NCI-H1694 treated with DMSO at 0.1 percent for 48 hours (cell line): Measurements from ENCODE around the gene GPHN.

Source experiments
- DNase-seq: peaks from one replicate; lab custom pipeline; 2025; lab: John Stamatoyannopoulos, UW

Gene GPHN

GRCh38 chr14:66959437-66960050, 451.6 kb downstream of the GPHN start:
- DNase-seq = no peak

- DNase-seq = no peak
These were observed 457.9 kb downstream of the GPHN start for GRCh38 chr14:66965831-66966230.

GRCh38 chr14:66972469-66972868, 464.5 kb downstream of the GPHN start:
- DNase-seq = no peak

DNA sequence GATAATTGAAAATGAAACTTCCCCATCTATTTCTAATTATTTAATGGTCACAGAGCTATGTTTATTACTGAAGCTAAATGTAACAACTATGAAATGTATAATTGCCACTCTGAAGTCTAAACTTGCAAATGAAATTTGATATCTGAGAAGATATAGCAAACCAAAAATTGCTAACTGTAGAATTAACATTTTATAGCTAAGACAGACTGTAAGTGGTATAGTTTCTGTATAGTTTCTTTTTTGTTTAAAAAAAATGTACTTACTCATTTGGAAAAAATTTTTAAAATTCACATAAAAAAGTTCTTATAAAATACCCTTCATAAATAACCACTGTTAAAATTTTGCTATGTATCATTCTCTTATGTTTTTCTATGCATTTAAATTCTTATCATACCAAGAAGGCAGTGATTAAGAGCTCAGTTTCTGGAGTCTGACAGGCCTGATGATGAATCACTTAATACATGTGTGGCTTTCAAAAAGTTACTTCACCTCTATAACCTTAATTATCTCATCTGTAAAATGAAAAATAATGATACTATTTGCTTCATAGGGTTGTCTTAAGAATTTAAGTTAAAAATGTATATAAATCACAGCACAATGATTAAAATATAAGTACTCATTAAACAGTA, 466.6 kb downstream of the GPHN start:
- DNase-seq = no peak

DNA sequence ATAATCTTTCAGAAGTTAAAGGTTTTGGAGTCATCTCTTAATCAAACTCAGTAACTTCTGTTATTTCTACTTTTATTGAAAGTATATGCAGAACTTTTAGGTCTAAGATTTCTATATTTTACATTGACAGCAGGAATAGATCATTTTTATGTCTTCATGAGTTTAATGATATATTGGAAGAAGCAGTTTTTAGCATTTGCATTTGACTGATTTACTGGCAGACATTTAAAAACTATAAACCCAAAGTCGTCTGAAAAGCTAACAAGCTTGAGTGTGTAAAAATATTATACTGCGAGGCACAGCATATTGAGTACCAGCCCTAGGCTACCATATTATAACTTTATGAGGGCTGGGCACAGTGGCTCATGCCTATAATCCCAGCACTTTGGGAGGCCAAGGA, 467.3 kb downstream of the GPHN start:
- DNase-seq = no peak

- DNase-seq = no peak
These were observed 471.4 kb downstream of the GPHN start for GRCh38 chr14:66979101-66979974.

DNA sequence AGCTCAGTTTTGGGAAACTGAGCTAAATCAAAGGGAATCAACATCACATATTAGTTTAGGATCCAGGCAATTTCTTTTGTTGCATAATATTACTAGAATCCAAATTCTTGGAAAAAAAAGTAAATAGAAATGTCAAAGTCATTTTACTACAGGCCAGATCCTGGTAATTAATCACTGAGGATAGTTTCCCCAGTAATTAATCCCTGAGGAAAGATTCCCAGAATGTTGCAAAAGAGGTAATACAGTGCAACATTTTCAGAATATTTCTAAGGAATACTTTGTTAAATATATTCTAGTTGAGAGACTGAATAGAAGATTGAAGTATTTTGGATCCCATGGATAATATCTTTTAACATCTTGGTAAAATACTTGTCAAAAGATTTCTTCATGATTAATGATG, 474.3 kb downstream of the GPHN start:
- no peak for DNase-seq

DNA sequence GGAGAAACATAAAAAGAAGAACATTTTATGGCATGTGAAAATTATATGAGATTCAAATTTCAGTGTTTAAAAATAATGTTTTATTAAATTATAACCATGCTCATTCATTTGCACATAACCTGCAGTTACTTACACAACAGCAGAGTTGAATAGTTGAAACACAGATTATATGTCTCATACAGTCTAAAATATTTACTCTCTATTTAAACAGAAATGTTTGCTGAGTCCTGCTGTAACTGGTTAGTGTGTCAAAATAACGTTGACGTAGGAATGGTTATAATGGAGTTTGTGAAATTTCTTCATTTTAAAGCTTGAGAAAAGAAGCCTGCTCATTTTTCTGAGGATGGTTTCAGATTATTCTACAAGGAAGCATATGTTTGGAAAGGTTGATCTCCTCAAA, 484.8 kb downstream of the GPHN start:
- DNase-seq = no peak

GRCh38 chr14:66993512-66993911, 485.6 kb downstream of the GPHN start:
- no peak for DNase-seq

DNA sequence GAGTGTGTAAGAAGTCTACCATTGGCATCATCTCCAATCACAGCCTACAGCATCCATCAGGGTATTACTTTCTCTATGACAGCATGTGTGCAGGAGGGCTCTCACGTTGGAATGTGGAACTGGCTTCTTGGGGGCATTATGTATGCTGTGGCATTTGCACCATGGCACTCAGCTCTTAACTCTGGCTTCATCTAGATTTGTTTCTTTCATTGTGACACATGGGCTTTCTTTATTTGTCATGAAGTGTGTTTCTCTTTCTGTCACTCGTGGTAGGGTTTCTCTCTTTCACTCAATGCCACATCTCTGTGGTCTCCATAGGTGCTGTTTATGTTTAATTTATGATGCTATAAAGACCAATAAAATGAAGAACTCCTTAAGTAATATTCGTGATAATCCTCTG, 490.1 kb downstream of the GPHN start:
- no peak for DNase-seq

DNA sequence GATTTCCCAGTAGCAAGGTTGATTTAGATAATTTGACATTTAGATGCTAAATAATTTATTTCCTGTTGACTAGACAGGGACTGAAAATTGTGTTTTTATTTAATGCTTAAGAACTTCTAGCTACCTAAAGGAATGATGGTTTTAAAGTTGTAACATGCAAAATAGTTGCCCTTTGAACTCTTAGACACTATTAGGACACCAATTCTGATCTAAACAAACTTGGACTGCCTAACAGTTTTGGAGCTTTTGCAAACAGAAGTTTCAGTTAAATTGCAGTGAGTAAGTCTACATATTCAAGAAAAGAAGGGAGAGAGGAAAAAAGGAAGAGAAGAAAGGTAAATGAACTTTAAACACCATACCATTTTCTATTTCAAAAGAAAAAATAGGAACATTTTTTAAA, 492.0 kb downstream of the GPHN start:
- no peak for DNase-seq

- no peak for DNase-seq
These were observed 495.2 kb downstream of the GPHN start for GRCh38 chr14:67002994-67003753.

DNA sequence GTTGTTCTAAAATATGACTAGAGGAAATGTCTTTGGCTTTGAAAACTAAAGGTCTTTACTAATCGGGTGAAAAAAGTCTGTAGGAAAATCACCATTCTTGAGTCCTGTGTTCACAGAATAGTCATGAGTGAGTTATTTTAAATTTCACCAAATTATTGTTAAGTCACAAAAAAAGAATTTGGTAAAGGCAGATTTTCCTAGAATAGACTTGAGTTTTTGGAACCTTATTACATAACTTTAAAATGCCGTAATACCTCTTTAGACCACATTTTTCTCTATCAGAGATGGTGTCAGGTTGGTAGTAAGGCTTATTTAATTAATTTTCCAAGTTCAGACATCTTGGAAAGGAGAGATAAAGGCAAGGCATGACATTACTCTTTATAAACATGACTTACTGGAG, 496.6 kb downstream of the GPHN start:
- no peak for DNase-seq

GRCh38 chr14:67010602-67011001, 502.7 kb downstream of the GPHN start:
- DNase-seq = no peak

DNA sequence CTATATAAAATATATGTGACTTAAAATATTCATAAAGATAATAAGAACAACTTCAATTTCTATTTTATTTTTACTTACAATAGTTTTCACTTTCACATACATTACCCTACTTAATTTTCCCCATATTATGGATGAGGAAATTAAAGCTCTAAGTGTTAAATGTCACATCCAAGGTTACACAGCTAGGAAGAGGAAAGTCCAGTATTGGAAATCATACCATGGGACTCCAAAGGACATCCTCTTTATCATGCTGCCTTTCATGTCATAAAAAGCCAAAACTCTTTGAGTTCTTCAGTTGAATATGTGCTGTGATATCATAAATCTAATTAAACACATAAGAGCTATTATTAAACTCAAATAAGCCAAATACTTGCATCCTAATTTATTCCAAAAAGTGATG, 508.9 kb downstream of the GPHN start:
- DNase-seq = no peak

- DNase-seq = no peak
These were observed 510.8 kb downstream of the GPHN start for GRCh38 chr14:67018720-67019119.

- DNase-seq = no peak
These were observed 511.8 kb downstream of the GPHN start for GRCh38 chr14:67019796-67020195.

DNA sequence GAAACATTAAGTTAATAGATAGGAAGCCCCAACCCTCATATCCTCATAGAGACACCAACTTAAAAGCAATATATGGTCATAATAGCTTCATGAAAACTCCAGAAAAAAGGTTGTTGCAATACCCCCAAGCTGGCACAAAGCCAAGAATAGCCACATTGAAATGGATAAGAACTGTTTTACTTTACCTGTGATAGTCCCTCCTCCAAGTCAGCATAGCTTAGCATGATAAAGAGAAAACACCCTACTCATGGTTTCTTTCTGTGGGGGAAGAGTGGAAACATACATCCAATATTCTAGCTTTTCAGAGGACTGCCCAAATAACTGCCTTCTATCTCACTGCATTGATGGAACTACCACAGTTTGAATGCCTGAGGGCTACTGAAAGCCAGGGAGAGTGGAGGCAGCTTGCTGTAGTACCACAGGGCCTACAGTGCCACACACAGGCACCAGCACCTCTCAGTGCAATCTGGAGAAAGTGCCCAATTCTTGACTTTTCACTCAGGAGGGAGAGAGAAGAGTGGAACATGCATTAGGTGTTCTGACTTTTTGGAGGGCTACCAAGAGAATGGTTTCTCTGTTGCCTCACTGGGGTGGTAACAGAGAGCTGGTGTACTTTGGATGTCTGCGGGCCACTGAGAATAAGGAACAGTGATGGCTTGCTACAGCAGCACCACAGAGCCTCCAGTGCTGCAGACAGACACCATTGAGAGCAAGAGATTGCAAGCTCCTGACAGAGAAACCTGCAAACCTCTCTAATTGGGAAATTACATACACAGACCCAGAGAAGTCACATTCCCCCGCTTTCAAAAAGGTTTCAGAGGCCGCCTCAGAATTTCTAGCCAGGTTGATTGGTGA, 524.2 kb downstream of the GPHN start:
- no peak for DNase-seq

DNA sequence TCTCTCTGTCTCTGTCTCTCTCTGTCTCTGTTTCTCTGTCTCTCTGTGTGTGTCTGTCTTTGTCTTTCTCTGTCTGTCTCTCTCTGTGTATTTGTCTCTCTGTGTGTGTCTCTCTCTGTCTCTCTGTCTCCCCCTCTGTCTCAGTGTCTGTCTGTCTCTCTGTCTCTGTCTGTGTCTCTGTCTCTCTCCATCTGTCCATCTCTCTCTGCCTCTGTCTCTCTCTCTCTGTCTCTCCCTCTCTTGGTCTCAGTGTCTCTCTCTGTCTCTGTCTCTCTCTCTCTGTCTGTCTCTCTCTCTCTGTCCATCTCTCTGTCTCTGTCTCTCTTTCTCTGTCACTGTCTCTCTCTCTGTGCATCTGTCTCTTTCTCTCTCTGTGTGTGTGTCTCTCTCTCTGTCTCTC, 537.5 kb downstream of the GPHN start:
- no peak for DNase-seq

DNA sequence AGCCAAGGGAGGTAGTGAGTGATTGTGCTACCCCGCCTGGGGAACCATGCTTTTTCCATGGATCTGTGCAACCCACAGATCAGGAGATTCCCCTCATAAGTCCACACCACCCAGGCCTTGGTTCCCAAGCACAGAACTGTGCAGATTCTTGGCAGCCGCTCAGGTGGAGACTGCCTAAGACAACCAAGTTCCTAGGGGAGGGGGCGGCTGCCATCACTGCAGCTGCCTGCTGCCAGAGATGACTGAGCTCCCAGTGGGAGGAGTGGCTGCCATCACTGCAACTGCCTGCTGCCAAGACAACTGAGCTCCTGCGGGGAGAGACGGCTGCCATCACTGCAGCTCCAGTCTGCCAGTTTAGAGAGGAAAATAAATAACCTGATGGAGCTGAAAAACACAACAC, 542.9 kb downstream of the GPHN start:
- DNase-seq = no peak

GRCh38 chr14:67056684-67057083, 548.7 kb downstream of the GPHN start:
- no peak for DNase-seq

DNA sequence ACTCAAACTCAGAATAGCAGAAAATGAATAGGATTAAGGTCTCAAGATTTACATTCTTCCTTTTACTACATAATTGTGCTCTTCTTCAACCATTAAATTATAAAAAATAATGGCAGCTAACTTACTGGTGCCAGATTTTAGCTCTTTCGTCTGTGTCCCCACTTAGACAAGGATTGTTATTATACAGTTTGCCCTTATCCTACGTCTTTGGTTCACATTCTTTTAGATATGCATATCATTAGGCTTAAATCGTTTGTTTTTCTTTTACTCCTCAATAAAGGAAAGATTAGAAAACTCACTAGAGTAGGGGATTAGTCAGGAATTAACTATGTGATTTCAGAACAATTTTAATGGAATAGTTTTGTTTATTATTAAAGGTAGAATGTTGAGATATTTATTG, 551.6 kb downstream of the GPHN start:
- no peak for DNase-seq
